Measurements from ENCODE around the gene SYTL1.

- TF ChIP-seq, protein P1, sequence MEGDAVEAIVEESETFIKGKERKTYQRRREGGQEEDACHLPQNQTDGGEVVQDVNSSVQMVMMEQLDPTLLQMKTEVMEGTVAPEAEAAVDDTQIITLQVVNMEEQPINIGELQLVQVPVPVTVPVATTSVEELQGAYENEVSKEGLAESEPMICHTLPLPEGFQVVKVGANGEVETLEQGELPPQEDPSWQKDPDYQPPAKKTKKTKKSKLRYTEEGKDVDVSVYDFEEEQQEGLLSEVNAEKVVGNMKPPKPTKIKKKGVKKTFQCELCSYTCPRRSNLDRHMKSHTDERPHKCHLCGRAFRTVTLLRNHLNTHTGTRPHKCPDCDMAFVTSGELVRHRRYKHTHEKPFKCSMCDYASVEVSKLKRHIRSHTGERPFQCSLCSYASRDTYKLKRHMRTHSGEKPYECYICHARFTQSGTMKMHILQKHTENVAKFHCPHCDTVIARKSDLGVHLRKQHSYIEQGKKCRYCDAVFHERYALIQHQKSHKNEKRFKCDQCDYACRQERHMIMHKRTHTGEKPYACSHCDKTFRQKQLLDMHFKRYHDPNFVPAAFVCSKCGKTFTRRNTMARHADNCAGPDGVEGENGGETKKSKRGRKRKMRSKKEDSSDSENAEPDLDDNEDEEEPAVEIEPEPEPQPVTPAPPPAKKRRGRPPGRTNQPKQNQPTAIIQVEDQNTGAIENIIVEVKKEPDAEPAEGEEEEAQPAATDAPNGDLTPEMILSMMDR (conservative IDR thresholded peaks at IDR 0.05; ENCODE audit: low read length) = no peak
- TF ChIP-seq EZH2phosphoT487 (IDR thresholded peaks at IDR 0.05; ENCODE audit: borderline replicate concordance, low read depth, low read length) = no peak
Measured at GRCh38 chr1:27372022-27372807, 30.4 kb downstream of the SYTL1 start.

Measured in OCI-LY7 (cell line).